H1 (cell line): ENCODE data around the gene LRRC46. TPM values are rescaled to one million over a fixed set of nuclear protein-coding genes. Genes with fewer than 3 reads are reported as not detected.

Experiments
- BCL11A ChIP-seq, 2 experiments: IDR thresholded peaks; one replicate each; pipeline ENCODE4 v1.6.1; 2011; ENCODE audit warnings: low read depth in 2 of 2, low read length in 2 of 2, mild to moderate bottlenecking in 2 of 2
- YY1 ChIP-seq: IDR thresholded peaks from 2 replicates; pipeline ENCODE4 v1.6.1; 2011; ENCODE audit warnings: low read depth, mild to moderate bottlenecking, low read length
- polyA plus RNA-seq, 7 experiments: library from polyadenylated mRNA; depleted of rRNA in 3 of 7; stranded (reverse) in 5 of 7; unstranded in 2 of 7; fragments of >200 nt in 5 of 7; fragments of 200-250 nt in 2 of 7; gene quantifications; 1 replicate in 5 of 7; 2 replicates in 1 of 7; 4 replicates in 1 of 7; pipeline versions ENCODE4 v1.2.1 to v1.2.3, GENCODE V29; 2011 to 2013; ENCODE audit warnings: missing spikeins in 2 of 7, mixed read lengths in 2 of 7
- total RNA-seq: library from RNA; stranded (reverse); fragmentation: NEBNext Ultra II Directional; extraction: Animal tissue kit (Norgen Biotek cat#: 25700); gene quantifications from 2 replicates; pipeline ENCODE4 v1.2.1, GENCODE V29; 2021

The LRRC46 gene
- total and polyA plus RNA-seq, 2 of the 8 experiments (the other 6 are each of a cell fraction or from before 2014, with no cell fraction given) = 0.18 TPM; not detected in 1

DNA sequence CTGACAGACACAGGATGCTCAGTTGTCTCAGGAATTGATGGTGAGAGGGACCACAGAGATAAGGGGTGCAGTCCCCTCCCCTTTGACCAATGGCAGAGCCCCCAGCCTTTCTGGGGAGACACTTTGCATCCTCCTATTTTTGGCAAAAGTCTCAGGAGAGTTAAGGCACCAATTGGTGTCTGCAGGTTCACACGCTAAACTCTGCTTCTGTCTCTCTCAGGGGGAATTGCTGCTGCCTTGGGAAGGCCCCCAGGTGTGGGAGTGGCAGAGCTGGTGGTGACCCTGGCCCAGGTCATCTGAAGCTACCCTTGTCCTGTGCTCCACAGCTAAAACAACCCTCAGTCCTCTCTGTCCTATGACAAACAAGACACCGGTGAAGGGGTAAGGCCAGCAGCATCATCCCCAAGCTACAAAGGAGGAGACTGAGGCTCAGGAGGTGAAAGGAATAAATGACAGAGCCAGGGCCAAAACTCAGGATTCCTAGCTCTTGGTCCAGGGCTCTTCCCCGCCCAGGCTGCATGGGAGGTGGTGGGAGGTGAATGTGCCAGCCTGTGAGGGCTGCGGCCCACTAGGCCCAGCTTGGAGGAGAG is 30.2 kb upstream of the LRRC46 start (continued):
- TF ChIP-seq BCL11A (IDR thresholded peaks at IDR 0.05; ENCODE audit: low read depth in 2 of 2, low read length in 2 of 2) = no peak
- no peak for TF ChIP-seq YY1
- TF ChIP-seq, all 59 proteins: peak for 0
